PFSK-1 (cell line): ENCODE measurements around the gene SNORC.

Experiments
- FOXP2 ChIP-seq: optimal IDR thresholded peaks from 2 replicates; pipeline ENCODE3; 2011; ENCODE audit warnings: borderline replicate concordance, control low read depth, inconsistent platforms; ENCODE audit not compliant: insufficient read depth; ENCODE audit errors: extremely low read length, extremely low read depth
- POLR2AphosphoS5 ChIP-seq: IDR thresholded peaks from 2 replicates; pipeline ENCODE4 v1.6.1; 2012; ENCODE audit warnings: low read depth, mild to moderate bottlenecking, control low read depth, low read length, moderate library complexity
- SIN3A ChIP-seq: IDR thresholded peaks from 2 replicates; pipeline ENCODE4 v1.6.1; 2012; ENCODE audit warnings: mild to moderate bottlenecking, low read length, moderate library complexity, borderline replicate concordance; ENCODE audit not compliant: insufficient read depth
- TAF1 ChIP-seq: IDR thresholded peaks from 2 replicates; pipeline ENCODE4 v1.6.1; 2012; ENCODE audit warnings: low read length, control low read depth, borderline replicate concordance; ENCODE audit not compliant: insufficient read depth
- TF ChIP-seq, protein P1 (sequence below), 2 experiments: IDR thresholded peaks; 2 replicates each; pipeline versions ENCODE4 v1.6.1 to v1.8.0; 2011 to 2012; ENCODE audit warnings: low read depth in 2 of 2, low read length in 2 of 2, control low read depth in 1 of 2, inconsistent platforms in 1 of 2, mild to moderate bottlenecking in 1 of 2, moderate library complexity in 1 of 2; ENCODE audit not compliant: insufficient read depth in 1 of 2

The SNORC gene

DNA sequence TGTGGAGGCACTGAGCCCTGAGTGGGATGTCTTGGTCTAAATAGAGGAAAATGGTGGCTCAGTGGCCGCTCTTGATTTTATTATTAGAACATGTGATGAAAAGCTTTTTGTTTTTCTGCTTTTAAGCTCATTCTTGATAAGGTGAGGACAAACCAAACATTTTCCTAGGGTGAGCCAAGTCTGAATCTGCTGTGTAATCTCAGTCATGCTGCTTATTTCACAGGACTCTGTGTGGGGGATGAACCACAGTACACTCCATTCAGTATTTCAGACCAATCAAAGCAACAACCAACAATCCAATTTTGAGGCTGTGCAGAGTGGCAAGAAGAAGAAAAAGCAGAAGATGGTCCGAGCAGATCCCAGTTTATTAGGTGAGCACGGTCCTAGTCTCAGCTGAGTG, 20.0 kb upstream of the SNORC start:
- TF ChIP-seq FOXP2 (no peak), SIN3A (no peak), POLR2AphosphoS5 (no peak), TAF1 (no peak)
- TF ChIP-seq, protein P1, sequence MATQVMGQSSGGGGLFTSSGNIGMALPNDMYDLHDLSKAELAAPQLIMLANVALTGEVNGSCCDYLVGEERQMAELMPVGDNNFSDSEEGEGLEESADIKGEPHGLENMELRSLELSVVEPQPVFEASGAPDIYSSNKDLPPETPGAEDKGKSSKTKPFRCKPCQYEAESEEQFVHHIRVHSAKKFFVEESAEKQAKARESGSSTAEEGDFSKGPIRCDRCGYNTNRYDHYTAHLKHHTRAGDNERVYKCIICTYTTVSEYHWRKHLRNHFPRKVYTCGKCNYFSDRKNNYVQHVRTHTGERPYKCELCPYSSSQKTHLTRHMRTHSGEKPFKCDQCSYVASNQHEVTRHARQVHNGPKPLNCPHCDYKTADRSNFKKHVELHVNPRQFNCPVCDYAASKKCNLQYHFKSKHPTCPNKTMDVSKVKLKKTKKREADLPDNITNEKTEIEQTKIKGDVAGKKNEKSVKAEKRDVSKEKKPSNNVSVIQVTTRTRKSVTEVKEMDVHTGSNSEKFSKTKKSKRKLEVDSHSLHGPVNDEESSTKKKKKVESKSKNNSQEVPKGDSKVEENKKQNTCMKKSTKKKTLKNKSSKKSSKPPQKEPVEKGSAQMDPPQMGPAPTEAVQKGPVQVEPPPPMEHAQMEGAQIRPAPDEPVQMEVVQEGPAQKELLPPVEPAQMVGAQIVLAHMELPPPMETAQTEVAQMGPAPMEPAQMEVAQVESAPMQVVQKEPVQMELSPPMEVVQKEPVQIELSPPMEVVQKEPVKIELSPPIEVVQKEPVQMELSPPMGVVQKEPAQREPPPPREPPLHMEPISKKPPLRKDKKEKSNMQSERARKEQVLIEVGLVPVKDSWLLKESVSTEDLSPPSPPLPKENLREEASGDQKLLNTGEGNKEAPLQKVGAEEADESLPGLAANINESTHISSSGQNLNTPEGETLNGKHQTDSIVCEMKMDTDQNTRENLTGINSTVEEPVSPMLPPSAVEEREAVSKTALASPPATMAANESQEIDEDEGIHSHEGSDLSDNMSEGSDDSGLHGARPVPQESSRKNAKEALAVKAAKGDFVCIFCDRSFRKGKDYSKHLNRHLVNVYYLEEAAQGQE (IDR thresholded peaks at IDR 0.05; ENCODE audit: insufficient read depth in 1 of 2, low read depth in 2 of 2, low read length in 2 of 2) = no peak

DNA sequence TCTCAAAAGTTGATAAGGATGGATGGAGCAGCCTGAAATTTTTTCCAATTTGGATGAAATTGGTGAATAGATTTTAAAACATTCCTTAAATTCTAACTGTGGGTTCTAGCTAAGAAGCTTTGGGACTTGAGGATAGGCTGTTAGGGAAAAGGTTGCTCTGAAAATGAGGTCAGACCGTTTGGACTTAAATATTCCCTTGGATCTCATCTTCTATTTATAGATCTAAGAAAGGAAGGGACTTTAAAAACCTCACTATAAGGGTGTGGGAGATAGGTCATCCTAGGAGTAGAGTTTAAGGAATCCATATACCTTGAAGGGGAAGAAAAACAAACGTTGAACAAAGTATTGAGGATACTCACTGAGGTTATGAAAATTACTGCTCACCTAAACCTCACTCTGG, 17.4 kb upstream of the SNORC start:
- TF ChIP-seq, protein P1 (IDR thresholded peaks at IDR 0.05; ENCODE audit: insufficient read depth in 1 of 2, low read depth in 2 of 2, low read length in 2 of 2) = no peak
- TF ChIP-seq FOXP2 = no peak
- no peak for TF ChIP-seq POLR2AphosphoS5
- TF ChIP-seq SIN3A = no peak
- no peak for TF ChIP-seq TAF1

DNA sequence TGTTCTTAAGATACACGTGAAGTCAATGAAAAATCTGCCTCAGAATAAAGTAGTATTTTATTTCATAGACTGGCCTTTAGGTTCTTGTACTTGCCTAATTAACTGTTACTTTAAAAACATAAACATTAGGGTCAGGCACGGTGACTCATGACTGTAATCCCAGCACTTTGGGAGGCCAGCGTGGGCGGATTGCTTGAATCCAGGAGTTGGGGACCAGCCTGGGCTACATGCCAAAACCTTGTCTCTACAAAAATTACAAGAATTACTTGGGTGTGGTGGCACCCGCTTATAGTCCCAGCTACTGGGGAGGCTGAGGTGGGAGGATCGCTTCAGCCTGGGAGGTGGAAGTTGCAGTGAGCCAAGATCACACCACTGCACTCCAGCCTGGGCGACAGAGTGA, 16.0 kb upstream of the SNORC start:
- TF ChIP-seq POLR2AphosphoS5 = no peak
- no peak for TF ChIP-seq TAF1
- TF ChIP-seq SIN3A = no peak
- TF ChIP-seq, protein P1 (IDR thresholded peaks at IDR 0.05; ENCODE audit: insufficient read depth in 1 of 2, low read depth in 2 of 2, low read length in 2 of 2) = no peak
- TF ChIP-seq FOXP2 = no peak

DNA sequence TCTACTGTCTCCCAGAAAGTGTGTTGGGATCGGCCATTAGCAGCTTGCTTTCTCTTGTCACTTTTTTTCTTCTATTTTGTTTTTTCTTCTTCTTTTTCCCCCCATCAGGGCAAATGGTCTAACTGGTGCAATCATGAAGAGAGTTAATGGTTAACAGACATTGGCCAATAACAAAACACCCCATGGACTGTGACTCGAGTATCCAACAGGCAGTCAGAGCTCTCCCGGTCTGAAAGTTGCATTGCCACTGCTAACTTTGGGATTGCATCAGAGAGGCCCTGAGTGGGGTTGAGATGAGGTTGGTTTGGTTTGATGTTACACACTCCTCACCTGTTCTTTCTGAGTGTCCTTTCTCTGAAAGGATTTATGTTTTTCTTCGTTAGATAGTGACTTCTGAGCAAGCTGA, 12.9 kb upstream of the SNORC start:
- no peak for TF ChIP-seq TAF1
- no peak for TF ChIP-seq FOXP2

DNA sequence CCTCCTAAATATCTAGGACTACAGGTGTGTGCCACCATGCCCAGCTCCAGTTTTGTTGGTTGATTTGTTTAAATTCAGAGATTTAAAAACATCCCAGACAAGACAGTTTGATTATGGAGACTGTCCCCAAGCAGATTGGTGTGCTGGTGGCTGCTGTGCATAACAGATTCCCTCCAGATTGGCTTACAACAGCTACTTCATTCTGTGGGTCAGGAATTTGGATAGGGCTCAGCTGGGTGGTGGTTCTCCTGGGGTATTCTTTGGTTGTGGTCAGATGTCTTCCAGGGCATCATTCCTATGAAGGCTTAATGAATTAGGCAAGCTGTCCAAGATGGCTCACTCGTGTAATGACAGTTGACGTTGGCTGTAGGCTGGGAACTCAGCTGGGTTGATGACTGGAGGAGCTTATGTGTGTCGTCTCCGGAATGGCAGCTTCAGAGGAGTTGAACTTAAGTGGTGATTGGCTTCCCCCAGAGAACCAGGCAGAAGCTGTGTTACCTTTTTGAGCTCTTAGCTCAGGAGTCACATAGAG, 10.6 kb upstream of the SNORC start:
- TF ChIP-seq, protein P1 (IDR thresholded peaks at IDR 0.05; ENCODE audit: insufficient read depth in 1 of 2, low read depth in 2 of 2, low read length in 2 of 2) = no peak
- TF ChIP-seq SIN3A (no peak), TAF1 (no peak), POLR2AphosphoS5 (no peak), FOXP2 (no peak)
